Prostate gland (tissue), 2 donors: ENCODE data around the gene HIBCH.

Experiments
- CTCF ChIP-seq, 4 experiments: fragments of 200-600 bp in 2 of 4; fragments of 450-650 bp in 2 of 4; sonication (generic) in 2 of 4; IDR thresholded peaks; 1 replicate in 3 of 4; 2 replicates in 1 of 4; pipeline ENCODE4 v1.5.1; 2016 to 2019; ENCODE audit warnings: antibody characterized with exemption in 4 of 4, mild to moderate bottlenecking in 2 of 4, moderate library complexity in 2 of 4
- POLR2A ChIP-seq: fragments of 450-650 bp; IDR thresholded peaks from one replicate; pipeline ENCODE4 v1.6.1; 2016; ENCODE audit warnings: antibody characterized with exemption, mild to moderate bottlenecking

- TF ChIP-seq POLR2A, result no peak
- TF ChIP-seq CTCF (IDR thresholded peaks at IDR 0.05), result no peak
These were observed 117.0 kb downstream of the HIBCH start for GRCh38 chr2:190202604-190203003.
